ENCODE data around the gene TMEM33.

TMEM33 gene

GRCh38 chr4:41963105-41963504 lies 27.9 kb downstream of the TMEM33 start:
- peak; percentile 1 for TF ChIP-seq CTCF (IDR thresholded peaks at IDR 0.05; ENCODE audit: insufficient read depth, low read length)
- TF ChIP-seq SPI1 (IDR thresholded peaks at IDR 0.05; ENCODE audit: borderline replicate concordance, low read depth), result no peak
- no peak for TF ChIP-seq REST (IDR thresholded peaks at IDR 0.05; ENCODE audit: insufficient replicate concordance, low read depth)
- no peak for TF ChIP-seq GABPA (IDR thresholded peaks at IDR 0.05; ENCODE audit: low read depth)
- no peak for TF ChIP-seq POLR2AphosphoS5 (IDR thresholded peaks at IDR 0.05; ENCODE audit: low read depth)
- H3K4me3 ChIP-seq (replicated peaks; ENCODE audit: insufficient read depth, low read length), result no peak overlapping the region
- peak in 1 of 2 experiments; percentile 33 for DNase-seq (ENCODE audit: low read depth in 1 of 2, low spot score in 1 of 2)
- H3K27ac ChIP-seq (replicated peaks), result no peak overlapping the region
- H3K27me3 ChIP-seq (ENCODE audit: insufficient read depth, poor library complexity, severe bottlenecking), result no peaks in the 10 kb centered on the region

GRCh38 chr4:41964401-41964800 lies 29.2 kb downstream of the TMEM33 start:
- DNase-seq (ENCODE audit: low read depth in 1 of 2, low spot score in 1 of 2), result no peak
- Histone ChIP-seq H3K27me3 (ENCODE audit: insufficient read depth, poor library complexity, severe bottlenecking) (no peaks in the 10 kb centered on the region), H3K4me3 (replicated peaks; ENCODE audit: insufficient read depth, low read length) (no peak overlapping the region), H3K27ac (replicated peaks) (no peak overlapping the region)
- TF ChIP-seq REST (IDR thresholded peaks at IDR 0.05; ENCODE audit: insufficient replicate concordance, low read depth) (no peak), POLR2AphosphoS5 (IDR thresholded peaks at IDR 0.05; ENCODE audit: low read depth) (no peak), GABPA (IDR thresholded peaks at IDR 0.05; ENCODE audit: low read depth) (no peak), CTCF (IDR thresholded peaks at IDR 0.05; ENCODE audit: insufficient read depth, low read length) (no peak), SPI1 (IDR thresholded peaks at IDR 0.05; ENCODE audit: borderline replicate concordance, low read depth) (no peak)

GRCh38 chr4:41967392-41967791 lies 32.2 kb downstream of the TMEM33 start:
- DNase-seq (ENCODE audit: low read depth in 1 of 2, low spot score in 1 of 2), result no peak
- Histone ChIP-seq H3K4me3 (replicated peaks; ENCODE audit: insufficient read depth, low read length) (no peak overlapping the region), H3K27me3 (ENCODE audit: insufficient read depth, poor library complexity, severe bottlenecking) (no peaks in the 10 kb centered on the region), H3K27ac (replicated peaks) (no peak overlapping the region)
- no peak for TF ChIP-seq POLR2AphosphoS5 (IDR thresholded peaks at IDR 0.05; ENCODE audit: low read depth)
- no peak for TF ChIP-seq CTCF (IDR thresholded peaks at IDR 0.05; ENCODE audit: insufficient read depth, low read length)
- TF ChIP-seq GABPA (IDR thresholded peaks at IDR 0.05; ENCODE audit: low read depth), result no peak
- TF ChIP-seq SPI1 (IDR thresholded peaks at IDR 0.05; ENCODE audit: borderline replicate concordance, low read depth), result no peak
- no peak for TF ChIP-seq REST (IDR thresholded peaks at IDR 0.05; ENCODE audit: insufficient replicate concordance, low read depth)

Data from HL-60 (cell line).